ENCODE measurements around the gene CDK2AP2.
"Not testable (repeated sequence)": the region's sequence is repeated elsewhere in the genome, so short reads cannot be mapped to it uniquely, and the experiment has no call there.

CDK2AP2 gene

DNA sequence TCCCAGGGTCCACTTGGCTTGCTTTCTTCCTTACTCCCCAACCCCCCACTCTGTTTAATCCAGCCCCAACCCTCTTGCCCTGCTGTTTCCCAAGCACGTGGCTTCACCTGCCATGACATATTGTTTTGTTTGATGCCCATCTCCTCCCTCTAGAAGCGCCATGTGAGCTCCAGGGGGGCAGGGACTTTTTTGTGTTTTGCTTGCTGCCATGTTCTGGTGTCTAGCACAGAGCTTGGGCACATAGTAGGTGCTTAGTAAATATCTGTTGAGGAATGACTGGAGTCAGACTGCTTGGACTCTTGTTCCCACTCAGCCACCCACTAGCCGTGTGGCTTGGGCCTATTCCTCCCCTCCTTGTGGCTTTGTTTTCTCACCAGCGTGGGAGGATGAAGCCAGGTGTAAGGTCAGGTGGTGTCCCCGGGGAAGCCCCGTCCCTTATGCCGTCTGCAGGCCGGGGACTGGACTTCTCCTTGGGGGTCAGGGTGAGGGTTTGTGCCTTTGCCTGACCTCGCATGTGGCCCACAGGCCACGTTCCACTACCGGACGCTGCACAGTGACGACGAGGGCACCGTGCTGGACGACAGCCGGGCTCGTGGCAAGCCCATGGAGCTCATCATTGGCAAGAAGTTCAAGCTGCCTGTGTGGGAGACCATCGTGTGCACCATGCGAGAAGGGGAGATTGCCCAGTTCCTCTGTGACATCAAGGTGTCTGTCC, 21.3 kb downstream of the CDK2AP2 start:
- H4K20me1 ChIP-seq (ENCODE audit: control insufficient read depth, insufficient read depth, low read depth, low read length) = no peaks in the 10 kb centered on the region
- peaks cover 43% of the 10 kb centered on the region for H3K79me2 ChIP-seq (ENCODE audit: control insufficient read depth, low read length)
- H3K4me2 ChIP-seq (ENCODE audit: low read length) = peak overlapping the region; percentile 86
- H3K4me1 ChIP-seq (ENCODE audit: control insufficient read depth, low read length) = peaks cover 48% of the 10 kb centered on the region
- peaks cover 54% of the 10 kb centered on the region for H3K36me3 ChIP-seq (ENCODE audit: control insufficient read depth, low read length)
- peak overlapping the region; percentile 81 for H3K27ac ChIP-seq (ENCODE audit: low read depth, low read length)
- H3F3A ChIP-seq (ENCODE audit: control insufficient read depth, insufficient read depth) = peaks cover 30% of the 10 kb centered on the region
- no peaks in the 10 kb centered on the region for H3K9me2 ChIP-seq (replicated peaks; ENCODE audit: control insufficient read depth, low read length)
- no peaks in the 10 kb centered on the region for H3K9me3 ChIP-seq (ENCODE audit: control insufficient read depth, insufficient read depth, low read length)
- TF ChIP-seq, protein P1, sequence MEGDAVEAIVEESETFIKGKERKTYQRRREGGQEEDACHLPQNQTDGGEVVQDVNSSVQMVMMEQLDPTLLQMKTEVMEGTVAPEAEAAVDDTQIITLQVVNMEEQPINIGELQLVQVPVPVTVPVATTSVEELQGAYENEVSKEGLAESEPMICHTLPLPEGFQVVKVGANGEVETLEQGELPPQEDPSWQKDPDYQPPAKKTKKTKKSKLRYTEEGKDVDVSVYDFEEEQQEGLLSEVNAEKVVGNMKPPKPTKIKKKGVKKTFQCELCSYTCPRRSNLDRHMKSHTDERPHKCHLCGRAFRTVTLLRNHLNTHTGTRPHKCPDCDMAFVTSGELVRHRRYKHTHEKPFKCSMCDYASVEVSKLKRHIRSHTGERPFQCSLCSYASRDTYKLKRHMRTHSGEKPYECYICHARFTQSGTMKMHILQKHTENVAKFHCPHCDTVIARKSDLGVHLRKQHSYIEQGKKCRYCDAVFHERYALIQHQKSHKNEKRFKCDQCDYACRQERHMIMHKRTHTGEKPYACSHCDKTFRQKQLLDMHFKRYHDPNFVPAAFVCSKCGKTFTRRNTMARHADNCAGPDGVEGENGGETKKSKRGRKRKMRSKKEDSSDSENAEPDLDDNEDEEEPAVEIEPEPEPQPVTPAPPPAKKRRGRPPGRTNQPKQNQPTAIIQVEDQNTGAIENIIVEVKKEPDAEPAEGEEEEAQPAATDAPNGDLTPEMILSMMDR (IDR thresholded peaks at IDR 0.05; ENCODE audit: low read depth, low read length, poor library complexity, severe bottlenecking) = no peak
- no peak for TF ChIP-seq EZH2phosphoT487 (IDR thresholded peaks at IDR 0.05; ENCODE audit: borderline replicate concordance, low read length)
- H3K27me3 ChIP-seq (ENCODE audit: control insufficient read depth, low read length) = no peaks in the 10 kb centered on the region
- peak overlapping the region; percentile 47 for H3K4me3 ChIP-seq (ENCODE audit: low read length)

DNA sequence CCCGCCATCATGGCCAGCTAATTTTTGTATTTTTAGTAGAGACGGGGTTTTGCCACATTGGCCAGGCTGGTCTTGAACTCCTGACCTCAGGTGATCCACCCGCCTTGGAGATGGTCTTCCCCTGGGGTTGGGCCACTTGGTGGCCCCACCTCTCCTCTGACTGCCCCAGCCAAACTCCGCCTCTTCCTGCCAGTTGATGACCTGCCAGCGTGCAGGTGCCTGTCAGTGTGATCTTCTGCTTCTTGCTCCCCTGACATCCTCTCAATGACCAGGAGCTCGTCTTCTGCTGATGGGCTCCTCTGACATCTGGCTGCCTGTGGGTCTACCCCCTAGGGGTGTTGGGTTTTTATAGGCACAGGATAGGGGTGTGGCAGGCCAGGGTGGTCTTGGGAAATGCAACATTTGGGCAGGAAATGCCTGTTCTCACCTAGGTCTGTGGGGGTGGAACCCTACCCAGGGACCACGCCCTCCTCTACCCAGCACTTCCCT, 22.0 kb downstream of the CDK2AP2 start:
- peaks cover 27% of the 10 kb centered on the region for H3F3A ChIP-seq (ENCODE audit: control insufficient read depth, insufficient read depth)
- peaks cover 43% of the 10 kb centered on the region for H3K79me2 ChIP-seq (ENCODE audit: control insufficient read depth, low read length)
- H4K20me1 ChIP-seq (ENCODE audit: control insufficient read depth, insufficient read depth, low read depth, low read length); H3K9me3 ChIP-seq (ENCODE audit: control insufficient read depth, insufficient read depth, low read length); H3K9me2 ChIP-seq (replicated peaks; ENCODE audit: control insufficient read depth, low read length); H3K27me3 ChIP-seq (ENCODE audit: control insufficient read depth, low read length): not testable (repeated sequence)
- peaks cover 47% of the 10 kb centered on the region for H3K36me3 ChIP-seq (ENCODE audit: control insufficient read depth, low read length)
- H3K4me3 ChIP-seq (ENCODE audit: low read length) = peak overlapping the region; percentile 47
- peak overlapping the region; percentile 81 for H3K27ac ChIP-seq (ENCODE audit: low read depth, low read length)
- H3K4me2 ChIP-seq (ENCODE audit: low read length) = peak overlapping the region; percentile 86
- peaks cover 50% of the 10 kb centered on the region for H3K4me1 ChIP-seq (ENCODE audit: control insufficient read depth, low read length)

DNA sequence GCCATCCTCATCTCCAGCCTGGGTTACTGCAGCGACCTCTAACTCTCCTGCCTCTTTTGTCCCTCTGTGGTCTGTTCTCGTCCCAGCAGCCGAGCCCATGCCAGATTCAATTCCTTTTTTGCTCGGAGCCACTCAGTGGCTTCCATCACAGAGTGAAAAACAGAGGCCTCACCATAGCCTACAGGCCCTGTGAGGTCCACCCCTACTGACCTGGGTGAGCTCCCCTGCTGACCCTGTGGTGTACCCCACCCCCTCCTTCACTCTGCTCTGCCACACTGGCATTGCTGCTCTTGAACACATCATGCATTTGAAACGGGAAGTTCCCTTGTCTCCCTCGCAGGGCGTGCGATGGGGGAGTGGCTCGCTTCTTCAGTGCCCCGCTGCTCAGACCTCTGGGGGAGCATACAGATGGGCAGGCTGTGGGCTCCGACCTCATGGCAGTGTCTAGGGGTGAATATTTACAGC, 23.1 kb downstream of the CDK2AP2 start:
- Histone ChIP-seq H3K4me2 (ENCODE audit: low read length) (peak overlapping the region; percentile 86), H3K4me3 (ENCODE audit: low read length) (peak overlapping the region; percentile 81), H3K79me2 (ENCODE audit: control insufficient read depth, low read length) (peaks cover 43% of the 10 kb centered on the region), H3K27me3 (ENCODE audit: control insufficient read depth, low read length) (peaks cover 2% of the 10 kb centered on the region; the same call in 1 of the 2 replicates), H3K9me3 (ENCODE audit: control insufficient read depth, insufficient read depth, low read length) (no peaks in the 10 kb centered on the region), H3K9me2 (replicated peaks; ENCODE audit: control insufficient read depth, low read length) (no peaks in the 10 kb centered on the region), H4K20me1 (ENCODE audit: control insufficient read depth, insufficient read depth, low read depth, low read length) (no peaks in the 10 kb centered on the region), H3K27ac (ENCODE audit: low read depth, low read length) (peak overlapping the region; percentile 81), H3K36me3 (ENCODE audit: control insufficient read depth, low read length) (peaks cover 37% of the 10 kb centered on the region), H3F3A (ENCODE audit: control insufficient read depth, insufficient read depth) (peaks cover 28% of the 10 kb centered on the region), H3K4me1 (ENCODE audit: control insufficient read depth, low read length) (peaks cover 50% of the 10 kb centered on the region)
- TF ChIP-seq EZH2phosphoT487 (IDR thresholded peaks at IDR 0.05; ENCODE audit: borderline replicate concordance, low read length) = no peak
- TF ChIP-seq, protein P1 (IDR thresholded peaks at IDR 0.05; ENCODE audit: low read depth, low read length, poor library complexity, severe bottlenecking) = no peak
